ENCODE data around the gene RAB23. TPM values are rescaled to one million over a fixed set of nuclear protein-coding genes. Genes with fewer than 3 reads are reported as not detected.

RAB23 gene
- total and polyA plus RNA-seq, 9 of the 15 experiments (the other 6 are each of a cell fraction or from before 2014, with no cell fraction given), result 3.4 to 18.0 (median 9.4) TPM

GRCh38 chr6:57172136-57173055 lies 49.7 kb downstream of the RAB23 start, which contains the start of gene BAG2 (continued):
- TF ChIP-seq MGA (IDR thresholded peaks at IDR 0.05) (peak; percentile 62), ZNF79 (CRISPR knock-in tag; IDR thresholded peaks at IDR 0.05; ENCODE audit: low read depth) (no peak), ZNF217 (CRISPR knock-in tag; IDR thresholded peaks at IDR 0.05) (no peak), GTF2E2 (tag; IDR thresholded peaks at IDR 0.05) (peak; percentile 77), MEF2A (IDR thresholded peaks at IDR 0.05; ENCODE audit: control insufficient read depth, low read depth, low read length) (no peak), ZNF184 (CRISPR knock-in tag; IDR thresholded peaks at IDR 0.05) (no peak), RBBP5 (IDR thresholded peaks at IDR 0.05; ENCODE audit: borderline replicate concordance, insufficient read depth, low read length, poor library complexity, severe bottlenecking) (peak; percentile 96), RUNX1 (IDR thresholded peaks at IDR 0.05; ENCODE audit: low read depth) (no peak), CBX1 (IDR thresholded peaks at IDR 0.05; ENCODE audit: low read depth) (peak; percentile 28), KLF13 (tag; IDR thresholded peaks at IDR 0.05; ENCODE audit: borderline replicate concordance, low read depth) (no peak), ELF2 (CRISPR knock-in tag; IDR thresholded peaks at IDR 0.05) (peak; percentile 64; the same call in 1 of the 2 replicates), ZNF316 (IDR thresholded peaks at IDR 0.05) (no peak), GMEB1 (CRISPR knock-in tag; IDR thresholded peaks at IDR 0.05) (peak; percentile 91), MYBL2 (IDR thresholded peaks at IDR 0.05; ENCODE audit: low read depth) (no peak), MYBL2 (CRISPR knock-in tag; IDR thresholded peaks at IDR 0.05; ENCODE audit: borderline replicate concordance) (no peak)

Measured in K562 (cell line).